Activated naive CD4-positive, alpha-beta T cell treated with anti-CD3 and anti-CD28 coated beads, Interleukin-2, amount 10 ng/mL, durations not matched to agents 7 days and 5 days (primary cell): ENCODE results near the gene KIF26A.

ENCODE experiments used
- CTCF ChIA-PET: fragments of 350-600 bp; sonication (Branson Sonifier 250); formaldehyde crosslinking; loops from one replicate; lab custom pipeline; 2021; ENCODE audit warnings: antibody characterized with exemption; lab: Charles Lee
- DNase-seq: peaks from one replicate; pipeline ENCODE4 v3.0.0-alpha.2; 2020
- H3K27ac Mint-ChIP-seq: one replicate; pipeline ENCODE4 v1.8.0; 2021; ENCODE audit warnings: mild to moderate bottlenecking, moderate library complexity, mixed read lengths
- H3K27me3 Mint-ChIP-seq: one replicate; pipeline ENCODE4 v1.8.0; 2021; ENCODE audit warnings: mild to moderate bottlenecking, mixed read lengths
- H3K36me3 Mint-ChIP-seq: one replicate; pipeline ENCODE4 v1.8.0; 2021; ENCODE audit warnings: mixed read lengths
- H3K4me1 Mint-ChIP-seq: one replicate; pipeline ENCODE4 v1.8.0; 2021; ENCODE audit warnings: mixed read lengths
- H3K4me3 Mint-ChIP-seq: one replicate; pipeline ENCODE4 v1.8.0; 2021; ENCODE audit warnings: mild to moderate bottlenecking, moderate library complexity, mixed read lengths
- H3K9me3 Mint-ChIP-seq: one replicate; pipeline ENCODE4 v1.8.0; 2021; ENCODE audit warnings: mixed read lengths

The KIF26A gene

GRCh38 chr14:104191409-104191997, 53.1 kb downstream of the KIF26A start:
- CTCF ChIA-PET, result no interaction called here
- no peaks in the 10 kb centered on the region for H3K27me3 Mint-ChIP-seq
- no peaks in the 10 kb centered on the region for H3K36me3 Mint-ChIP-seq
- H3K9me3 Mint-ChIP-seq, result no peaks in the 10 kb centered on the region
- no peak for DNase-seq
- no peaks in the 10 kb centered on the region for H3K4me1 Mint-ChIP-seq
- H3K4me3 Mint-ChIP-seq, result no peak overlapping the region
- no peak overlapping the region for H3K27ac Mint-ChIP-seq

- no peak for DNase-seq
- Mint-ChIP-seq H3K36me3 (no peaks in the 10 kb centered on the region), H3K4me3 (no peak overlapping the region), H3K4me1 (no peaks in the 10 kb centered on the region), H3K9me3 (no peaks in the 10 kb centered on the region), H3K27ac (no peak overlapping the region), H3K27me3 (no peaks in the 10 kb centered on the region)
- CTCF ChIA-PET, result no interaction called here
Measured at GRCh38 chr14:104192146-104192882, 53.9 kb downstream of the KIF26A start.

GRCh38 chr14:104192883-104193245, 54.5 kb downstream of the KIF26A start:
- DNase-seq, result no peak
- no peaks in the 10 kb centered on the region for H3K9me3 Mint-ChIP-seq
- no peaks in the 10 kb centered on the region for H3K27me3 Mint-ChIP-seq
- H3K36me3 Mint-ChIP-seq, result no peaks in the 10 kb centered on the region
- H3K4me1 Mint-ChIP-seq, result no peaks in the 10 kb centered on the region
- CTCF ChIA-PET, result no interaction called here
- H3K4me3 Mint-ChIP-seq, result no peak overlapping the region
- H3K27ac Mint-ChIP-seq, result no peak overlapping the region

GRCh38 chr14:104194016-104194415, 55.6 kb downstream of the KIF26A start:
- no peaks in the 10 kb centered on the region for H3K9me3 Mint-ChIP-seq
- H3K27ac Mint-ChIP-seq, result no peak overlapping the region
- CTCF ChIA-PET, result no interaction called here
- no peaks in the 10 kb centered on the region for H3K36me3 Mint-ChIP-seq
- no peaks in the 10 kb centered on the region for H3K4me1 Mint-ChIP-seq
- H3K27me3 Mint-ChIP-seq, result no peaks in the 10 kb centered on the region
- no peak for DNase-seq
- no peak overlapping the region for H3K4me3 Mint-ChIP-seq

- H3K27me3 Mint-ChIP-seq, result no peaks in the 10 kb centered on the region
- no peaks in the 10 kb centered on the region for H3K4me1 Mint-ChIP-seq
- CTCF ChIA-PET, result no interaction called here
- H3K9me3 Mint-ChIP-seq, result no peaks in the 10 kb centered on the region
- no peaks in the 10 kb centered on the region for H3K36me3 Mint-ChIP-seq
- no peak overlapping the region for H3K4me3 Mint-ChIP-seq
- H3K27ac Mint-ChIP-seq, result no peak overlapping the region
- no peak for DNase-seq
Measured at GRCh38 chr14:104194716-104195115, 56.3 kb downstream of the KIF26A start.

DNA sequence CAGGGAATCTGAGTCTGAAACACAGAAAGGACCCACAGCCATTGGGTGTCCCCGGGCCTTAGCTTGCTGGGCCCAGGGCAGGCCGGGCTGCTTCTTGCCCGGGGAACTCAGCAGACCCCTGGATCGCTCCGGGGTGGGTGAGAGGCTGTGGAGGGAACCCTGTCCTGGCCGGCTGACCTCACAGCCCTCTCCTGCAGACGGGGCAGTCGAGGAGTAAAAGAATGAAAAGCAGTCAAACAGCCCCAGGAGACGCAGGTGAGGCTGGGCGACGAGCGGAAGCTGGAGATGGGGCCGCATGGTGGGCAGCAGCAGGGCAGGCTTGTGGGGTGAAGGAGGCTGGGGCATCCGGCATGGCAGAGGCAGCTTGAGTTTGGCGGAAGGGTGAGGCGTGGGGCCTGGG, 57.0 kb downstream of the KIF26A start:
- Mint-ChIP-seq H3K4me3 (no peak overlapping the region), H3K9me3 (no peaks in the 10 kb centered on the region), H3K4me1 (no peaks in the 10 kb centered on the region), H3K27me3 (no peaks in the 10 kb centered on the region), H3K36me3 (no peaks in the 10 kb centered on the region), H3K27ac (no peak overlapping the region)
- no peak for DNase-seq
- CTCF ChIA-PET, result no interaction called here

- CTCF ChIA-PET, result no interaction called here
- Mint-ChIP-seq H3K4me1 (no peaks in the 10 kb centered on the region), H3K4me3 (no peak overlapping the region), H3K9me3 (no peaks in the 10 kb centered on the region), H3K36me3 (no peaks in the 10 kb centered on the region), H3K27me3 (no peaks in the 10 kb centered on the region), H3K27ac (no peak overlapping the region)
- DNase-seq, result no peak
Measured at GRCh38 chr14:104195878-104196277, 57.5 kb downstream of the KIF26A start.

- H3K4me1 Mint-ChIP-seq, result no peaks in the 10 kb centered on the region
- H3K27me3 Mint-ChIP-seq, result no peaks in the 10 kb centered on the region
- DNase-seq, result no peak
- H3K27ac Mint-ChIP-seq, result no peak overlapping the region
- H3K36me3 Mint-ChIP-seq, result no peaks in the 10 kb centered on the region
- H3K9me3 Mint-ChIP-seq, result no peaks in the 10 kb centered on the region
- CTCF ChIA-PET, result no interaction called here
- H3K4me3 Mint-ChIP-seq, result no peak overlapping the region
Measured at GRCh38 chr14:104196461-104197140, 58.2 kb downstream of the KIF26A start.

GRCh38 chr14:104197449-104198247, 59.3 kb downstream of the KIF26A start:
- Mint-ChIP-seq H3K27me3 (no peaks in the 10 kb centered on the region), H3K27ac (no peak overlapping the region), H3K36me3 (no peaks in the 10 kb centered on the region), H3K9me3 (no peaks in the 10 kb centered on the region), H3K4me1 (no peaks in the 10 kb centered on the region), H3K4me3 (no peak overlapping the region)
- no peak for DNase-seq
- CTCF ChIA-PET, result no interaction called here

DNA sequence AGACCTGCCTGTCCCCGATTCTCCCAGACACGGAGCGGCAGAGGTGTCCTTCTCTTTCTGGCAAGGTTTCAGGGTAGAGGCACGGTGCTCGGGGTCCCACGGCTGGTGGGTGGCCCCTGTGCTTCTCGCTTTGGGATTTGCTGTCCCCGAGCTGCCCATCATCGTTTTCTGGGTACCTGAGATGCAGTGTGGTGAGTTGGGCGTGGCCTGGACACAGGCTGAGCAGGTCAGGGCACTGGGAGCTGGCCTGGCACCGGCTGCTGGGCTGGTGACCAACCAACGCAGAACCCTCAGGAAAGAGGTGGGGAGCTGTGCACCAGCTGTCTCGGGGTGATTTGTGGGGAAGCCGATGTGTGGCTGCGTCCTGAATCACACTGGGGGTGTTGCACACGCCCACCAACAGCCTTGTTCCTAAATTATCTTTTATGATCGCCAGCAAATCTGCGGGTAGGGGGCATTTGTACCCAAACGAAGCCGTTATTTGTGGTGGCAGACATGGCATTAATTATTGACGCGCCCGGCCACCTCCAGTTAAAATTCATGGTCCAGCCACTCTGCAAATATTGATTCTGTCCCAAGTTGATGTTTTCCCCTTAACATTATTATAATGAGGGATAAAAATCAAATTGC, 61.0 kb downstream of the KIF26A start:
- no peak overlapping the region for H3K4me3 Mint-ChIP-seq
- H3K4me1 Mint-ChIP-seq, result no peaks in the 10 kb centered on the region
- H3K9me3 Mint-ChIP-seq, result no peaks in the 10 kb centered on the region
- no peak overlapping the region for H3K27ac Mint-ChIP-seq
- H3K36me3 Mint-ChIP-seq, result no peaks in the 10 kb centered on the region
- CTCF ChIA-PET, result no interaction called here
- no peaks in the 10 kb centered on the region for H3K27me3 Mint-ChIP-seq
- no peak for DNase-seq

GRCh38 chr14:104200106-104200505, 61.7 kb downstream of the KIF26A start:
- H3K9me3 Mint-ChIP-seq, result no peaks in the 10 kb centered on the region
- H3K36me3 Mint-ChIP-seq, result no peaks in the 10 kb centered on the region
- no peak overlapping the region for H3K4me3 Mint-ChIP-seq
- CTCF ChIA-PET, result no interaction called here
- no peaks in the 10 kb centered on the region for H3K27me3 Mint-ChIP-seq
- H3K27ac Mint-ChIP-seq, result no peak overlapping the region
- DNase-seq, result no peak
- H3K4me1 Mint-ChIP-seq, result no peaks in the 10 kb centered on the region

DNA sequence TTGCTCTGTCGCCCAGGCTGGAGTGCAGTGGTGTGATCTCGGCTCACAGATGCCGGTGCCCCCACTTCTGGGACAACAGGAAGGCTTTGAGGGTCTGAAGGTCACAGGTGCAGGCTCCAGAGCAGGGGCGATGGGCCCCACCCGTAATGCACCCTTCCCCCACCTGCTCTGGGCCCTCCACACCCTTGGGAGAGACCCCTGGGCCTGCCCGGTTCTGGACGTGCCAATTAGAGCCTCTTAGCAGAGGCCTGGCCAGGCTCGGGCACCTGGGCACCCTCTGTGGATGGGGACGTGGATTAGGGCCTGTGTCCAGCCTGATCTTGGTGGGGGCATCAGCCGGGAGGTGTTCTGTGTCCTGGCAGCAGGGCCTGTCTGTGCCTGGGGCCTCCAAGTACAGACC, 62.2 kb downstream of the KIF26A start:
- CTCF ChIA-PET, result no interaction called here
- H3K27me3 Mint-ChIP-seq, result no peaks in the 10 kb centered on the region
- H3K27ac Mint-ChIP-seq, result no peak overlapping the region
- no peak for DNase-seq
- no peaks in the 10 kb centered on the region for H3K36me3 Mint-ChIP-seq
- H3K4me3 Mint-ChIP-seq, result no peak overlapping the region
- H3K9me3 Mint-ChIP-seq, result no peaks in the 10 kb centered on the region
- no peaks in the 10 kb centered on the region for H3K4me1 Mint-ChIP-seq

- CTCF ChIA-PET, result no interaction called here
- Mint-ChIP-seq H3K4me1 (no peaks in the 10 kb centered on the region), H3K36me3 (no peaks in the 10 kb centered on the region), H3K9me3 (no peaks in the 10 kb centered on the region), H3K27ac (no peak overlapping the region), H3K4me3 (no peak overlapping the region), H3K27me3 (no peaks in the 10 kb centered on the region)
- DNase-seq, result no peak
Measured at GRCh38 chr14:104201063-104201462, 62.7 kb downstream of the KIF26A start.

GRCh38 chr14:104201496-104201895, 63.1 kb downstream of the KIF26A start:
- no peaks in the 10 kb centered on the region for H3K4me1 Mint-ChIP-seq
- H3K27ac Mint-ChIP-seq, result no peak overlapping the region
- CTCF ChIA-PET, result no interaction called here
- no peaks in the 10 kb centered on the region for H3K27me3 Mint-ChIP-seq
- H3K4me3 Mint-ChIP-seq, result no peak overlapping the region
- no peak for DNase-seq
- H3K9me3 Mint-ChIP-seq, result no peaks in the 10 kb centered on the region
- H3K36me3 Mint-ChIP-seq, result no peaks in the 10 kb centered on the region
